Tibial nerve (tissue), 4 donors: ENCODE measurements around the gene POPDC2. TPM values are rescaled to one million over a fixed set of nuclear protein-coding genes. Genes with fewer than 3 reads are reported as not detected.
"Not testable (repeated sequence)": the region's sequence is repeated elsewhere in the genome, so short reads cannot be mapped to it uniquely, and the experiment has no call there.

ENCODE experiments used
- DNase-seq, 2 donors: peaks; one replicate each; pipeline ENCODE4 v3.0.0-alpha.2; 2019; ENCODE audit warnings: low spot score in 2 of 2
- H3K27ac ChIP-seq, 4 donors: fragments of 200-600 bp; sonication (generic) in 3 of 4; one replicate each; pipeline ENCODE4 v1.5.1; 2017 to 2019; ENCODE audit warnings: mild to moderate bottlenecking in 1 of 4
- H3K27me3 ChIP-seq, 2 donors: fragments of 200-600 bp; sonication (generic) in 1 of 2; one replicate each; pipeline versions ENCODE4 v1.5.1 to v1.6.0; 2017 to 2019
- H3K36me3 ChIP-seq, 3 donors: fragments of 200-600 bp; sonication (generic); one replicate each; pipeline ENCODE4 v1.5.1; 2018 to 2019
- H3K4me1 ChIP-seq, 4 donors: fragments of 200-600 bp; sonication (generic) in 3 of 4; one replicate each; pipeline ENCODE4 v1.5.1; 2017 to 2019
- H3K4me3 ChIP-seq, 4 donors: fragments of 200-600 bp; sonication (generic) in 3 of 4; one replicate each; pipeline ENCODE4 v1.5.1; 2017 to 2019; ENCODE audit warnings: mild to moderate bottlenecking in 1 of 4, moderate library complexity in 1 of 4
- H3K9me3 ChIP-seq, 4 donors: fragments of 200-600 bp; sonication (generic) in 3 of 4; one replicate each; pipeline ENCODE4 v1.5.1; 2017 to 2019
- EP300 ChIP-seq, 2 donors: sonication (generic); formaldehyde crosslinking; IDR thresholded peaks; one replicate each; pipeline ENCODE4 v1.6.1; 2017; ENCODE audit warnings: antibody characterized with exemption in 2 of 2, mild to moderate bottlenecking in 1 of 2
- POLR2A ChIP-seq, 2 donors: fragments of 450-650 bp; IDR thresholded peaks; one replicate each; pipeline ENCODE4 v1.6.1; 2017; ENCODE audit warnings: antibody characterized with exemption in 2 of 2, mild to moderate bottlenecking in 2 of 2, moderate library complexity in 2 of 2
- WGBS, 2 donors: methylation state at CpG; one replicate each; pipeline ENCODE4 v1.1.5; 2018; 5-methylcytosine and 5-hydroxymethylcytosine counted together
- total RNA-seq, 4 donors: library from RNA; depleted of rRNA; stranded (reverse); fragments of >200 nt; gene quantifications; one replicate each; pipeline ENCODE4 v1.1.0, GENCODE V29; 2016
- TF ChIP-seq, protein P1 (sequence below), 5 experiments: fragments of 200-600 bp in 3 of 5; fragments of 450-650 bp in 2 of 5; sonication (generic) in 3 of 5; IDR thresholded peaks; one replicate each; pipeline ENCODE4 v1.5.1; 2016 to 2019; ENCODE audit warnings: antibody characterized with exemption in 5 of 5, mild to moderate bottlenecking in 3 of 5, moderate library complexity in 2 of 5

POPDC2 gene
- total RNA-seq, 4 donors from 2014 or later = 0.90 to 3.3 (median 2.5) TPM

DNA sequence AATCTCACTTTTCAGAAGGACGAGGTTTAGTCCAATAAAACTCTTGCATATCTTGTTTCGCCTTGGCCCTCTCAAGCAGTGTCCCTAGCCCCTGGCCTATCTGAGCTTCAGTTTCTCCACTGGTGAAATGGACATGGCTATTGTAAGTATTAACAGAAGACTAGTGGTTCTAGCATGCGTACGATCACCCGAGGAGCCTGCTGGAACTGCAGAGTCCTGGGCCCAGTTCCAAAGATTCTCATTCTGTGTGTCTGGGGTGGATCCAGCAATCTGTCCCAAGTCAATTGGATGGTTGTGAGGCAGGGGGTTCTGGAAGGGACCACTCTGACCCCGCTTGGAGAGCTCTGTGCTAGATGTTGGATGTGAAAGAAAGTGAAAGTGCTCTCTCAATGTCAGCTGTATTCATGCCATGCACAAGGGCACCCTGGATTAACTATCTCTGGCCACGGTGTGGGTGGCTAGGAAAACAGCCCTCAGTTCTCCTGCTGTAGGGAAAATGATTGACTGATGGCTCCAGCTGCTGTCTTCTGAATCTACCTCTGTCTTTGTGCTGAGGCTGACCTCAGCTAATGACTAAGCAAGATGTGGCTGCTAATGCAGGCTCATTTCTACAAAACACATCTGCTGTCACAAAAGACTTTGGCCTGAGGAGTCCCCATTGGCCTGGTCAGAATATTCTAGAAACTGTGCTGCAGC is 64.6 kb downstream of the POPDC2 start:
- Histone ChIP-seq H3K4me1 (peaks cover 0 to 22% (median 0%) of the 10 kb centered on the region in 4 donors), H3K27ac (peak overlapping the region in 1 of 4 donors; percentile 47), H3K27me3 (no peaks in the 10 kb centered on the region), H3K36me3 (no peaks in the 10 kb centered on the region), H3K9me3 (no peaks in the 10 kb centered on the region), H3K4me3 (peak overlapping the region; percentile 1 to 29 (median 10))
- WGBS, 2 donors = 57 to 64% methylated on average over 6 to 7 of the region's 7 CpGs
- no peak for DNase-seq
- TF ChIP-seq EP300 (IDR thresholded peaks at IDR 0.05) (no peak), POLR2A (IDR thresholded peaks at IDR 0.05) (no peak)
- TF ChIP-seq, protein P1, sequence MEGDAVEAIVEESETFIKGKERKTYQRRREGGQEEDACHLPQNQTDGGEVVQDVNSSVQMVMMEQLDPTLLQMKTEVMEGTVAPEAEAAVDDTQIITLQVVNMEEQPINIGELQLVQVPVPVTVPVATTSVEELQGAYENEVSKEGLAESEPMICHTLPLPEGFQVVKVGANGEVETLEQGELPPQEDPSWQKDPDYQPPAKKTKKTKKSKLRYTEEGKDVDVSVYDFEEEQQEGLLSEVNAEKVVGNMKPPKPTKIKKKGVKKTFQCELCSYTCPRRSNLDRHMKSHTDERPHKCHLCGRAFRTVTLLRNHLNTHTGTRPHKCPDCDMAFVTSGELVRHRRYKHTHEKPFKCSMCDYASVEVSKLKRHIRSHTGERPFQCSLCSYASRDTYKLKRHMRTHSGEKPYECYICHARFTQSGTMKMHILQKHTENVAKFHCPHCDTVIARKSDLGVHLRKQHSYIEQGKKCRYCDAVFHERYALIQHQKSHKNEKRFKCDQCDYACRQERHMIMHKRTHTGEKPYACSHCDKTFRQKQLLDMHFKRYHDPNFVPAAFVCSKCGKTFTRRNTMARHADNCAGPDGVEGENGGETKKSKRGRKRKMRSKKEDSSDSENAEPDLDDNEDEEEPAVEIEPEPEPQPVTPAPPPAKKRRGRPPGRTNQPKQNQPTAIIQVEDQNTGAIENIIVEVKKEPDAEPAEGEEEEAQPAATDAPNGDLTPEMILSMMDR (IDR thresholded peaks at IDR 0.05) = no peak

DNA sequence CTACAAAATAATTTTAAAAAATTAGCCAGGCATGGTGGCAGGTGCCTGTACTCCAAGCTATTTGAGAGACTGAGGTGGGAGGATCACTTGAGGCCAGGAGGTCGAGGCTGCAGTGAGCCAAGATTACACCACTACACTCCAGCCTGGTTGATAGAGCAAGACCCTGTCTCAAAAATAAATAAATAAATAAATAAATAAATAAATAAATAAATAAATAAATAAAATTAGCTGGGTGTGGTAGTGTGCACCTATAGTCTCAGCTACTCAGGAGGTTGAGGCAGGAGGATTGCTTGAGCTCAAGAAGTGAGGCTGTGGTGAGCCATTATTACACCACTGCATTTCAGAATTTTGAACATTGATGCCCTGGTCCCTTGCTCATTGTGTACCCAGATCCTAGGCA is 65.5 kb downstream of the POPDC2 start:
- WGBS, 2 donors = 91% methylated on average over 1 of the region's 1 CpG
- not testable (repeated sequence) for H3K4me3 ChIP-seq, H3K36me3 ChIP-seq, H3K27ac ChIP-seq, H3K9me3 ChIP-seq, H3K27me3 ChIP-seq, DNase-seq
- H3K4me1 ChIP-seq = peaks cover 0 to 22% (median 0%) of the 10 kb centered on the region in 4 donors

DNA sequence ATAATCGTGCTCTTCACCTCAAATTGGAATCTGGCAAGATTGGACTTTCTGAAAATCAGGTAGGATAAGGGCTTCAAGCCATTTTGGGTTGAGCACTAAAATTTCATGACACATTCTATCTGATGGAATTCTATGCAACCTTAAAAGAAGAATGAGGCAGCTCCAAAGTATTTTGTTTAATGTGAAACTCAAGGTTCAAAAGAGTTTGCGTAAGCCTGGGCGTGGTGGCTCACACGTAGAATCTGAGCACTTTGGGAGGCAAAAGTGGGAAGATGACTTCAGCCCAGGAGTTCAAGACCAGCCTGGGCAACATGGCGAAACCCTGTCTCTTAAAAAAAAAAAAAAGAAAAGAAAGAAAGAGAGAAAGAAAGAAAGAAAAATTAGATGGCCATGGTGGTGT is 66.3 kb downstream of the POPDC2 start:
- H3K27ac ChIP-seq = no peak overlapping the region
- TF ChIP-seq, protein P1 (IDR thresholded peaks at IDR 0.05) = no peak
- TF ChIP-seq EP300 (IDR thresholded peaks at IDR 0.05) (no peak), POLR2A (IDR thresholded peaks at IDR 0.05) (no peak)
- no peak overlapping the region for H3K4me3 ChIP-seq
- WGBS, 2 donors = 88 to 89% methylated on average over 5 of the region's 5 CpGs
- H3K4me1 ChIP-seq = peaks cover 0 to 22% (median 0%) of the 10 kb centered on the region in 4 donors
- H3K27me3 ChIP-seq = no peaks in the 10 kb centered on the region
- H3K9me3 ChIP-seq = no peaks in the 10 kb centered on the region
- peaks cover 0 to 5% (median 0%) of the 10 kb centered on the region in 3 donors for H3K36me3 ChIP-seq
- no peak for DNase-seq

DNA sequence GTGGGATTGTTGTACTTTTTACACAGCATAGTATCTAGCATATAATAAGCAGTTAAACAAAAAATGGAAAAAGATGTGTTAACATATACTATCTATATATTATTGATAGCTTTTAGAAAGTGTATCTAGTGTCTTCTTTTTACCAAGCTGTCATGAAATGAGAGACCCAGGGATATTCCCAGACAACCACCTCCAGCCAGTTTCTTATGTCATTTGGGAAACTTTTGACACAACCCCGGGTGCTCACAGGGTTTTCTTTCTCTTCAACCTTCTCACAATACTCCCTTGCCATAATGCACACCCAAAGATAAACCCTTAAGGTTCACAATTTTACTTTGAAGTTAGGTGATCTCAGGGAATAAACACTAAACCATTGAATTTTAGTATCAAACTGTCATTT is 67.5 kb downstream of the POPDC2 start:
- Histone ChIP-seq H3K4me3 (no peak overlapping the region), H3K27ac (no peak overlapping the region), H3K36me3 (peaks cover 0 to 9% (median 0%) of the 10 kb centered on the region in 3 donors), H3K4me1 (peaks cover 0 to 22% (median 0%) of the 10 kb centered on the region in 4 donors), H3K9me3 (no peaks in the 10 kb centered on the region), H3K27me3 (no peaks in the 10 kb centered on the region)
- no peak for DNase-seq
- 57 to 89% methylated on average over 1 of the region's 1 CpG for WGBS, 2 donors
- TF ChIP-seq POLR2A (IDR thresholded peaks at IDR 0.05) (no peak), EP300 (IDR thresholded peaks at IDR 0.05) (no peak)
- TF ChIP-seq, protein P1 (IDR thresholded peaks at IDR 0.05) = no peak

Other genes starting within 250 kb of the POPDC2 start
- 10 to 100 TPM; 23.9 to 62.2 (median 36.7) TPM for gene TMEM39A, start 197.0 kb downstream of the POPDC2 start, total RNA-seq
- gene POGLUT1, start 191.6 kb downstream of the POPDC2 start, total RNA-seq = 10 to 100 TPM; 12.7 to 24.5 (median 13.6) TPM
- 100 to 1,000 TPM in 1 of 4 donors, 10 to 100 TPM in 3; 57.9 to 104 (median 75.7) TPM for gene TIMMDC1, start 162.0 kb downstream of the POPDC2 start, total RNA-seq
- gene CD80, start 101.0 kb downstream of the POPDC2 start, total RNA-seq = not detected
- 10 to 100 TPM in 2 of 4 donors, 1 to 10 TPM in 2; 7.6 to 12.0 (median 9.1) TPM for gene ADPRH, start 81.1 kb downstream of the POPDC2 start, total RNA-seq
- 10 to 100 TPM in 1 of 4 donors, 1 to 10 TPM in 2, not detected in 1; 2.5 to 12.0 (median 3.9) TPM for gene PLA1A, start 62.7 kb downstream of the POPDC2 start, total RNA-seq
- gene COX17, start 16.8 kb upstream of the POPDC2 start, total RNA-seq = 10 to 100 TPM; 17.8 to 40.8 (median 35.1) TPM
- 10 to 100 TPM; 11.4 to 23.7 (median 15.8) TPM for gene CFAP91, start 42.4 kb upstream of the POPDC2 start, total RNA-seq
- gene NR1I2, start 121.5 kb upstream of the POPDC2 start, total RNA-seq = under 1 TPM in 2 of 4 donors, not detected in 2; 0.39 to 0.87 TPM